ENCODE data around the gene UGT1A4.
"Not testable (repeated sequence)": the region's sequence is repeated elsewhere in the genome, so short reads cannot be mapped to it uniquely, and the experiment has no call there.

UGT1A4 gene

DNA sequence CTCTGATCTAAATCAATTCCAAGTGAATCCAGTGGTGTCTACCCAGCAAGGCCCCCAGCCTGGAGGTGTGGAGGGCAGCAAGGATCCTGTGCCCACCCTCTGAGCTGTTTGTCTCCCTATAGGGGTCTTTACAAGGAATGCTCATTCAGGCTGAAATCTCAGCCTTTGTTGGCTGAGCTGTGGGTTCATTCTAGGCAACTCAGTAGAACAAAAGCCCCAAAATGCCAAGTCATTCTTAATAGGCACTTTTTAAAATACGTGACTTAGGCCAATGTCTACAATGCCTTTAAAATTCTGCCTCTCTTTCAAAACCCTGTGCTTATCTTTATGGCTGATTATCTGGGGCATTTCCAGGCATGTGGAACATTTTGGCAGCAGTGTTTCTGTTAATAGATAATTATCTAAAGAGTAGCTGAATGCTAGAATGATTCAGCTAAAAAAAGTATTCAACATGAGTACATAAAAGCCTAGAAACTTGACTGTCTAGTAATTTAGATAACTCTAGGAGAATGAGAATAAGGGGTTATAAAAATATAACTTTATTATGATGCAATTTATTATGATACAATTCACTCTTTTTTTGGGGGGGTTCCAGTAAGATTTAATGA lies 18.4 kb upstream of the UGT1A4 start:
- no peak for DNase-seq

DNA sequence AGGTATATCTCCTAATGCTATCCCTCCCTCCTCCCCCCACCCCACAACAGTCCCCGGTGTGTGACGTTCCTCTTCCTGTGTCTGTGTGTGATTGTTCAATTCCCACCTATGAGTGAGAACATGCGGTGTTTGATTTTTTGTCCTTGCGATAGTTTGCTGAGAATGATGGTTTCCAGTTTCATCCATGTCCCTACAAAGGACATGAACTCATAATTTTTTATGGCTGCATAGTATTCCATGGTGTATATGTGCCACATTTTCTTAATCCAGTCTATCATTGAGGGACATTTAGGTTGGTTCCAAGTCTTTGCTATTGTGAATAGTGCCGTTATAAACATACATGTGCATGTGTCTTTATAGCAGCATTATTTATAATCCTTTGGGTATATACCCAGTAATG lies 17.7 kb upstream of the UGT1A4 start:
- DNase-seq = not testable (repeated sequence)

DNA sequence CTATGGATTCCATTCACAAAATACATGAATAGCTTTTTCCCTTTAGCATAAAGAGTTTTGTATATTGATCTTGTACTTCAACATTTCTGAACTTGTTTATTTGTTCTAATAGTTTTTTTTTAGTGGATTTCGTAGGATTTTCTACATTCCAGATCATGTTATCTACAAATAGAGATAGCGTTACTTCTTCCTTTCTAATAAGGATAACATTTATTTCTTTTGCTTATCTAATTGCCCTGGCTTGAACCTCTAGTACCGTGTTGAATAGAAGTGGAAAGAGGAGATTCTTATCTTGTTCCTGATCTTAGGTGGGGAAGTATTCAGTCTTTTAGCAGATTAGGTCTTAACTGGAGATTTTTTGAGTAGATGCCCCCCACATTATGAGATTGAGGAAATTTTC lies 16.3 kb upstream of the UGT1A4 start:
- DNase-seq = no peak

DNA sequence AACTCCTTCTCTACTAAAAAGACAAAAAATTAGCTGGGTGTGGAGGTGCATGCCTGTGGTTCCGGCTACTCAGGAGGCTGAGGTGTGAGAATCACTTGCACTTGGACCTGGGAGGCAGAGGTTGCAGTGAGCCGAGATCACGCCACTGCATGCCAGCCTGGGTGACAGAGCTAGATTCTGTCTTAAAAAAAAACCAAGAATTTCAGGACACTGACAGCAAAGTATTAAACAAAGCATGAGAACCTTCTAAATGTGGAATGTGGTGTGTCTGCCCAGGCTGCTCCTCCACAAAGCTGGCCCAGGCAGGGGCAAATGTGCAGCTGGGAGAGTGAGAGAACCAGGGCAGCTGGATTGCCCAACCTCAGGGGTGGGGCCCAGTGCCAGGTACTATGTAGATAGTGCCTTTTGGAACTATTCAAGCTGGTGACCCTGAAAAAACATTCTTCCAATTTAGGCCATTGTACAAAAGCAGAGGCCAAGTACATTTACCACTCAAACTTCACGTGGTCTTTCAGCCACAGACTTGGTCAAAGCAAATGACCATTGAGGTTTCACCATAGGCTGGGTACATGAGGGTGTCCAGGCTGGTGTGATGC lies 12.5 kb upstream of the UGT1A4 start:
- no peak for DNase-seq

DNA sequence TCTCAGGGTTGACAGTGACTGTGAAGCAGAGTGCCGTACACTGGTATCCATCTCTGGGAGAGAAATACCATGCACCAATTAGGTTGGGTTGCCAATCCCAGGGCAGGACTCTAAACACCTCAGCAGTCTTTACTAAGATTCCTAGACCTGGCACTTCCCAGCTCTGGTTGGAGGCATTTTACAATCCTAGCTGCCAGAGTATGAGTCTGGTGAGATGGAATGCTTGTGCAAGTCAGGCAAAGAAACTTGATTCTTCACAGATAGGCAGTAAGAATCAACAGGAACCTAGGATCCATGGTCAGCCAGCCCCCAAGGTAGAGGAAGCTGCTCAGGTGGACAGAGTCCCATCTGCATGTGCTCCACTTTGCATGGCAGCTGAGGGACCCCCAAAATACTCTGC lies 11.8 kb upstream of the UGT1A4 start:
- no peak for DNase-seq

DNA sequence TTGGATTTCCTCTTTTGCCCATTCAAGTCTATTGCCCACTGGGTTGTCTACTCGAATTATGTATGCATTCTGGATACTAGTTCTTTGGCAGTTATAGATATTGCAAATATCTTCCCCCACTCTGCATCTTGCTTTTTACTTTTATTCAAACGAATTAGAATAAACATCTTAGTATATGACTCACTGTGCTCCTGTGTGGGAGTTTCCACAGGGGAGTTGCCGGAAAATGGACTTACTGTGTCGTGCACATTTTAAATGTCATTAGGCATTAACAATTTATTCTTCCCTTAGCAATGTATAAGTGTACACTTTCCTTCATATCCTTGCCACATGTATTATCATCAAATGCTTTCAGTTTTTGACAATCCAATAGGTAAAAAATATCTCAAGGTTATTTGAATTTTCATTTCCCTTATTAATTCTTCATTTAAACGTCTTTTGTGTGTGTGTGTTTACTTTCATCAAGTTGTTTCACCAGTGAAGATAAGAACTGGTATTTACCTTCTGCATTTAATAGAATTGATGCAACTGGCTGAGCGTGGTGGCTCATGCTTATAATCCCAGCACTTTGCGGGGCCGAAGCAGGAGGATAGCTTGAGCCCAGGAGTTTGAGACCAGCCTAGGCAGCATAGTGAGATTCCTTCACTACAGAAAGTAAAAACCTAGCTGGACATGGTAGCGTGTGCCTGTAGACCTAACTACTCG lies 10.4 kb upstream of the UGT1A4 start:
- no peak for DNase-seq

DNA sequence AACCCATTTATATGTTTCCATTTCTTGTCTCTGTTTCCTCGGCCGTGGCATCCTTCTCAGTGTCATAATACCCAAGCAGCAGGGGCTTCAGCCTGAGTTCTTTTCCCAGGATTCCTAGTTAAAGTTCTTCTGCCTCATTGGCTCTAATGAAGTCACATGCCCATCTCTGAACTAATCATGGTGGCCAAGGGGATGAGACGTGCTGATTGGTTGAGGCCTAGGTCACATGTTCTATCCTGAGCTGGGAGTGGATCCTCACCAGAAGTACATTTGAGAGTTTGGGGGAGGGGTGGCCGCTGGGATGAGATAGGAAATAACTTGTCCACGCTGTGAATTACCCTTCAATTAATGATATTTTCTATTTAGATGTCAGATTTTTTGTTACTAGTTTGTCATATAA lies 9.6 kb upstream of the UGT1A4 start:
- DNase-seq = no peak

DNA sequence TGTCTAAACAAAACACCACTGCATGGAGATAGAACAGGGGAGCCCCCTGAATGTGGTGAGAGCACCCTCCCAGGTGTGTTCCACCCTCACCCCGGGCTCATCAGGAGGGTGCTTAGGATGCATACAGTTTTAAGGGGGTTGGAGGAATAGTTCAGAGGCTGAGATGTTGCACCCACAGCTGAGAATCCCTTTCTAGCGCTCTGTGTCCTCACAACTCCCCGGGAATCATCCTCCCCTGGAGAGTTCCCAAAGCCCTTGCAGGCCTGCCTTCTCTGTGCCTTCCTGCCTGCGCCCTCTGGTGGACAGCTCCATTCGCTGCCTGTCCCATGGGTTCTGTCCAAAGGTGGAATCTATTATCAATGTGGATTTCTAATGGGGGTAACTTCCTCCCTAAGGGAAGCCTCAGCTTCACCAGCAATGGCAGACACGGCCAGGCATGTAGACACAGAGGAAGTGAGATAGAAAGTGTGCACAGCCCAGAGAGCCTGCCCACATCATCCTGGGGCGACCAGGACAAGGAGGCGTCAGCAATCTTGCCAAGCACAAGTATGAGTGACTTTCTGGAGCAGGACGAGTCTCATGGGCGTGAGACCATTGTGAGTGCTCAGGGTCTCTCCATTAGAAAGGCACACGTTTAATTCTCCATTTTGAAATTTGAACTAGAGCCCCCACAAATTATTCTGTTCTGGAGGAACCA lies 7.1 kb upstream of the UGT1A4 start:
- peak; percentile 93 for DNase-seq

DNA sequence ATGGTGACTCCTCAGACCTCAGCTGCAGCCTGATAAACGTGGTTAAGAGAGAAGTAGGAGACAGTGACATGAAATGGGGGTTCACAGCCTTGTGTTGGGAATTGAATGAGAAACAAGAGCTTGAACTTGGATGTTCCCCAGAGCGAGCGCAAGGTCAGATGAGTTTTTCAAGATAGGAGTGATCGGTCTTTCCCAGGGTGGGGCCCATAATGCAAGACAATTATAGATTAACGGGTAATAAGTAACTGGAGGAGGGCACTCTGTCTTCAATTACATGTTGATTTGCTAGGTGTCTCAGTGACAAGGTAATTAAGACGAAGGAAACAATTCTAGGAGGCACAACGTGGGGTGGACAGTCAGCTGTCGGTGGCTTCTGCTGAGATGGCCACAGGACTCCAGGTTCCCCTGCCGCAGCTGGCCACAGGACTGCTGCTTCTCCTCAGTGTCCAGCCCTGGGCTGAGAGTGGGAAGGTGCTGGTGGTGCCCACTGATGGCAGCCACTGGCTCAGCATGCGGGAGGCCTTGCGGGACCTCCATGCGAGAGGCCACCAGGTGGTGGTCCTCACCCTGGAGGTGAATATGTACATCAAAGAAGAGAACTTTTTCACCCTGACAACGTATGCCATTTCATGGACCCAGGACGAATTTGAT lies 5.8 kb upstream of the UGT1A4 start, which contains the start of gene UGT1A5:
Gene UGT1A5, plus strand, starts transcription at position 297 of the 651 bp plus-strand sequence. Its CDS starts 85 bp downstream, at position 382.
- DNase-seq = no peak

DNA sequence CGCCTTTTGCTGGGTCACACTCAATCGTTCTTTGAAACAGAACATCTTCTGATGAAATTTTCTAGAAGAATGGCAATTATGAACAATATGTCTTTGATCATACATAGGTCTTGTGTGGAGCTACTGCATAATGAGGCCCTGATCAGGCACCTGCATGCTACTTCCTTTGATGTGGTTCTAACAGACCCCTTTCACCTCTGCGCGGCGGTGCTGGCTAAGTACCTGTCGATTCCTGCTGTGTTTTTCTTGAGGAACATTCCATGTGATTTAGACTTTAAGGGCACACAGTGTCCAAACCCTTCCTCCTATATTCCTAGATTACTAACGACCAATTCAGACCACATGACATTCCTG lies 5.3 kb upstream of the UGT1A4 start:
- DNase-seq = no peak

DNA sequence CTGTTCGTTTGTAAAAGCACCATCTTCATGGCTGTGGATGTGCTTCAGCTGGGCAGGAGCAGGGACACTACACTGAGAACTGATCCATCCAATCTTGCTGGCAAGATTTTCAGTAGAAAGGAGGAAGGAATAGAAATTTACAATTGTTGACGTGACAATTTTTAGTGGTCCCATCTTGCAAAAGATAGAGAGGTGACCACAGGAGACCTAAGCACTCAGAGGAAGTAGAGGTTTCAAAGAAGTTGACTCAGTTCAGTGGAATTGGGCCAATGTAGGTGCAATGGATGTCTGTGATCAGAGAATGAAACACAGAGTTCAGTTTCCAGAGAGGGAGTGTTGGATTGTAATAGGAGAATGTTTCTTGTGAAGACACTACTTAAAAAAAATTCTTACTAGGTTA lies 4.4 kb upstream of the UGT1A4 start:
- DNase-seq = no peak

DNA sequence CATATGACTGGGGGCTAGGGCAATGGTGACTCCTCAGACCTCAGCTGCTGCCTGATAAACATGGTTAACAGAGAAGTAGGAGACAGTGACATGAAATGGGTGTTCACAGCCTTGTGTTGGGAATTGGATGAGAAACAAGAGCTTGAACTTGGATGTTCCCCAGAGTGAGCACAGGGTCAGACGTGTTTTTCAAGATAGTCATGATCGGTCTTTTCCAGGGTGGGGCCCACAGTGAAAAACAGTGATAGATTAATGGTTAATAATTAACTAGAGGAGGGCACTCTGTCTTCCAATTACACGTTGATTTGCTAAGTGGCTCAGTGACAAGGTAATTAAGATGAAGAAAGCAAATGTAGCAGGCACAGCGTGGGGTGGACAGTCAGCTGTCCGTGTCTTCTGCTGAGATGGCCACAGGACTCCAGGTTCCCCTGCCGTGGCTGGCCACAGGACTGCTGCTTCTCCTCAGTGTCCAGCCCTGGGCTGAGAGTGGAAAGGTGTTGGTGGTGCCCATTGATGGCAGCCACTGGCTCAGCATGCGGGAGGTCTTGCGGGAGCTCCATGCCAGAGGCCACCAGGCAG lies 10.3 kb downstream of the UGT1A4 start, which contains the start of gene UGT1A3:
Gene UGT1A3, plus strand, starts transcription at position 320 of the 579 bp plus-strand sequence. Its CDS starts 85 bp downstream, at position 405.
- no peak for DNase-seq

DNA sequence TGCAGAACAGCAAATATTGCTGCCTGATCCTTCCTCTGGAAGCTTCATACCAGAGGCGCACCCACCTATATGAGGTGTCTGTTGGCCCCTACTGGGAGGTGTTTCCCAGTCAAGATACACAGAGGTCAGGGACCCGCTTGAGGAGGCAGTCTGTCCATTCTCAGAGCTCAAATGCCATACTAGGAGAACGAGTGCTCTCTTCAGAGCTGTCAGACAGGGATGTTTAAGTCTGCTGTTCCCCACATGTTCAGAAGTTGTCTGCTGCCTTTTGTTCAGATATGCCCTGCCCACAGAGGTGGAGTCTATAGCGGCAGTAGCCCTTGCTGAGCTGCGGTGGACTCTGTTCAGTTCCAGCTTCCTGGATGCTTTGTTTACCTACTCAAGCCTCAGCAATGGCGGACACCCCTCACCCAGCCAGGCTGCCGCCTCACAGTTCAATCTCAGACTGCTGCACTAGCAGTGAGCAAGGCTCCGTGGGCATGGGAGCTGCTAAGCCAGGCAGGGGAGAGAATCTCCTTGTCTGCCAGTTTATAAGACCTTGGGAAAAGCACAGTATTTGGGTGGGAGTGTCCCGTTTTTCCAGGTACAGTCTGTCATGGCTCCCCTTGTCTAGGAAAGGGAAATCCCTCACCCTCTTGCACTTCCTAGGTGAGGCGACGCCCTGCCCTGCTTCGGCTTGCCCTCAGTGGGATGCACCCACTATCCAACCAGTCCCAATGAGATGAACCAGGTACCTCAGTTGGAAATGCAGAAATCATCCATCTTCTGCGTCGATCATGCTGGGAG lies 18.5 kb downstream of the UGT1A4 start:
- DNase-seq = not testable (repeated sequence)

DNA sequence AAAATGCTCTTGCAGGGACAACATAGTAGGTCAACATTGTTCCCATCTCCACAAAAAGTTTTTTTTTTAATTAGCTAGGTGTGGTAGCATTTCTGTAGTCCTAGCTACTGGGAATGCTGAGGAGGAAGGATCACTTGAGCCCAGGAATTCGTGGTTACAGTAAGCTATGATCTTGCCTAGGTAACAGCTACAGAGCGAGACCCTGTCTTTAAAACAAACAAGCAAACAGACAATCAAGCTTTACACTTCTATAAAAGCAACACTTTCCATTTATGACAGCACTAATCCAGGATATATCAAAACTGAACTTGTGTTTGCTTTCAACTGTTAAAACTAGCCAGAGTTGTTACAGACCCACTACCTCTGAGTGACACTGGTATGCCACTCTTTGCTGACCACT lies 22.3 kb downstream of the UGT1A4 start:
- DNase-seq = no peak

DNA sequence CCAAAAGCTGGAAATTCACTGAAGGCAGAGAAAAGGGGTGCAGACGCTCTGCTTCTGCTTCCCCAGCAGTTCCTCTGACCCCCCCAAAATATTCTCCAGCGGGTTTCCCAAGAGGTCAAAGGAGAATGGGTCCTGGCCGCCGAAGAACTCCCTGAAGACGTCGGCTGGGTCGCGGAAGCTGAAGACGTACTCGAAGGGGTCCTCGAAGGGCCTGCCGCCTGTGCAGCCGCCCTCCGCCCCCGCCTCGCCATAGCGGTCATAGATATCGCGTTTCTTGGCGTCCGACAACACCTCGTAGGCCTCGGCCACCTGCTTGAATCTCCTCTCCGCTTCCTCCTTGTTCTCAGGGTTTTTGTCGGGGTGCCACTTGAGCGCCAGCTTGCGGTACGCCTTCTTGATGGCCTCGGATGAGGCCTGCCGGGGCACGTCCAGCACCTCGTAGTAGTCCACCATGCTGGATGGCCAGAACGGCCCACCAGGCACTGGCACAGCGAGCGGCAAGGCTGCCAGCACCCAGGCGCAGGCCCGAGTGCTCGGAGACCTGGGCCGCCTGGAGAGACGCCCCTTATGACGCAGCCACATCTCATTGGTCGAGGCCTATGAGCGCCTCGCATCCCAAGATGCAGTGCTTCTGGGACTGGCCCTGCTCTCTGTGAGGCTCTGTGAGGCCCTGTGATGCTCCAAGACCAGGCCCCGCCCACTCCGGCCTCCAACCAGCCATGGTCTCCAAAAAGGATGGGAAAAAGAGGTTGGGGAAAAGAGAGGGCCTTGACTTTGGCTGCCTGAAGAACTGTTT lies 25.1 kb downstream of the UGT1A4 start:
- no peak for DNase-seq

DNA sequence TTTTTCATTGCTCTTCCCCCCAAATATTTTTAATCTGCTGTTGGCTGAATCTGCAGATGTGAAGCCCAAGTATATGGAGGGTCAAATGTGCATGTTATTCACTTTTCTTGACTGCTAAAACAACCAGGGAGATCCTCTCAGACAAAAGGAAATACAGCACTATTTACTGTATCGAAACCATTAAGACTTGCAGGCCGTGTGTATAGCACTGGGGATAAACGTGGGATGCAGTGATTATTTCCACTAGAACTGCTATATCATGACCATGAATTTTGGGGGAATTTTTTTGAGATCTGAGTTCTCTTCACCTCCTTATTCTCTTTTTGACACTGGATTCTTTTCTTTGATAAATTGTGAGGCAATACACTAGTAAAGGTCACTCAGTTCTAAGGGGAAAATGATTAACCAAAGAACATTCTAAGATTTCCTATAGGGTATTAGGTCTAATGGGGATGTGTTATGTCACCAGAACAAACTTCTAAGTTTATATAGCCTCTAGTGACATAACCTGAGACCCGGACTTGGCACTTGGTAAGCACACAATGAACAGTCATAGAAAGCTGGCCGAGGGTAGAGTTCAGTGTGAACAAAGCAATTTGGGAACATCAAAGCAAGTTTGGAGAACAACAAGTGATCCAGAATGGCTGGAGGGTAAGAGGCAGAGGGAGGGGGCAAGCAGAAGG lies 26.7 kb downstream of the UGT1A4 start:
- DNase-seq = no peak

DNA sequence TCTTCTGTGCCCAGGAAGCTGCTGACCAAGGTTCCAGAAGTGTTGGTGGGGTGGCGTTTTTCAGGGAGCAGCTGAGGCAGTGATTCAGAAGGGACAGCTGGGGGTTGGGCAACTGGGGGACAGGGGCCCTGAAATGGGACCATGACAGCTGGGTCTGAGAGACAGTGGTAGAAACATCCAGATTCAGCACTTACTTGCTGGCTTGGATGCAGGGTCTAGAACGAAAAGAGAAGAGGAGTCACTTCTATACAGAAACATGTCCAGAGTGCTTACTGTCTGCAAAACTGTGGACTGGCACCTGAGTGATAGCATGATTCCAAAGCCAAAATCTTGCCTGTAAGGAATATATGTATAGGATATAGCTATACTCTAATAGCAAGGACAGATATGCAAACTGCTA lies 27.3 kb downstream of the UGT1A4 start:
- not testable (repeated sequence) for DNase-seq

DNA sequence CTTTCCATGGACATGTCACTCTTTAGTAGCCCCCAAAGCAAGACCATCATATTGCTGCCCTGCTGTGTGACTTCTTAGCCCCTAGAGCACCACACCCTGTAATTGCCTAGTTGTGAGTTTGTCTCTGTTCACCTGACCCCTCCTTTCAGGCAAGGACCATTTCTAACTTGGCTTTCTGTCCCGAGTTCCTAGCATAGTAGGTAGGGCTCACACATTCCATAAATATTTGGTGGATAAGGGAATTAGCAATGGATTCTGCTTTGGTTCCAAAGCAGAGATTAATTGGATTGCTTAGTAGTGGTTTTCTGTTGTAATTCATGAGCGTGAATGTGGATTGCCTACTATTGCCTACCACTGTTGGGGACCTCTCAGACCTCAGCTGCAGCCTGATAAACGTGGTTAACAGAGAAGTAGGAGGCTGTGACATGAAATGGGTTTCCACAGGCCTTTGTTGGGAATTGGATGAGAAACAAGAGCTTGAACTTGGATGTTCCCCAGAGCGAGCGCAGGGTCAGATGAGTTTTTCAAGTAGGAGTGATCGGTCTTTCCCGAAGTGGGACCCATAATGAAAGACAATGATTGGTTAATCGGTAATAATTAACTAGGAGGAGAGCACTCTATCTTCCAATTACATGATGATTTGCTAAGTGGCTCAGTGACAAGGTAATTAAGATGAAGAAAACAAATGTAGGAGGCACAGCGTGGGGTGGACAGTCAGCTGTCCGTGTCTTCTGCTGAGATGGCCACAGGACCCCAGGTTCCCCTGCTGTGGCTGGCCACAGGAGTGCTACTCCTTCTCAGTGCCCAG lies 28.1 kb downstream of the UGT1A4 start:
- no peak for DNase-seq

DNA sequence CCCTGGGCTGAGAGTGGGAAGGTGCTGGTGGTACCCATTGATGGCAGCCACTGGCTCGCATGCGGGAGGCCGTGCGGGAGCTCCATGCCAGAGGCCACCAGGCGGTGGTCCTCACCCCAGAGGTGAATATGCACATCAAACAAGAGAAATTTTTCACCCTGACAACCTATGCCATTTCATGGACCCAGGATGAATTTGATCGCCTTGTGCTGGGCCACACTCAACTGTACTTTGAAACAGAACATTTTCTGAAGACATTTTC lies 28.7 kb downstream of the UGT1A4 start:
- DNase-seq = no peak

DNA sequence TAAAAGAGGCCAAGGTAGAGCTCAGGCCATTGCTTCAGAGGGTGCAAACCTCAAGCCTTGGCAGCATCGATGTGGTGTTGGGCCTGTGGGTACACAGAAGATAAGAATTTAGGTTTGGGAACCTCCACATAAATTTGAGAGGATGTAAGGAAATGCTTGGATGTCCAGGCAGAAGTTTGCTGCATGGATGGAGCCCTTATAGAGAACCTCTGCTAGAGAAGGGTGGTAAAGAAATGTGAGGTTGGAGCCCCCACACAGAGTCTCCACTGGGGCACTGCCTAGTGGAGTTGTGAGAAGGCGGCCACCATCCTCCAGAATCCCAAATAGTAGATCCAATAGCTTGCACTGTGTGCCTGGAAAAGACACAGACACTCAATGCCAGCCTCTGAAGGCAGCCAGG lies 32.2 kb downstream of the UGT1A4 start:
- peak; percentile 12 for DNase-seq
